HG02759 (cell line): ENCODE data around the gene SARDH.

ENCODE experiments used
- ATAC-seq: cut with Tn5 transposase; IDR thresholded peaks from one replicate; pipeline ENCODE4 v1.9.1; 2021; ENCODE audit warnings: mild to moderate bottlenecking, moderate library complexity; ENCODE audit not compliant: unreplicated experiment

SARDH gene

DNA sequence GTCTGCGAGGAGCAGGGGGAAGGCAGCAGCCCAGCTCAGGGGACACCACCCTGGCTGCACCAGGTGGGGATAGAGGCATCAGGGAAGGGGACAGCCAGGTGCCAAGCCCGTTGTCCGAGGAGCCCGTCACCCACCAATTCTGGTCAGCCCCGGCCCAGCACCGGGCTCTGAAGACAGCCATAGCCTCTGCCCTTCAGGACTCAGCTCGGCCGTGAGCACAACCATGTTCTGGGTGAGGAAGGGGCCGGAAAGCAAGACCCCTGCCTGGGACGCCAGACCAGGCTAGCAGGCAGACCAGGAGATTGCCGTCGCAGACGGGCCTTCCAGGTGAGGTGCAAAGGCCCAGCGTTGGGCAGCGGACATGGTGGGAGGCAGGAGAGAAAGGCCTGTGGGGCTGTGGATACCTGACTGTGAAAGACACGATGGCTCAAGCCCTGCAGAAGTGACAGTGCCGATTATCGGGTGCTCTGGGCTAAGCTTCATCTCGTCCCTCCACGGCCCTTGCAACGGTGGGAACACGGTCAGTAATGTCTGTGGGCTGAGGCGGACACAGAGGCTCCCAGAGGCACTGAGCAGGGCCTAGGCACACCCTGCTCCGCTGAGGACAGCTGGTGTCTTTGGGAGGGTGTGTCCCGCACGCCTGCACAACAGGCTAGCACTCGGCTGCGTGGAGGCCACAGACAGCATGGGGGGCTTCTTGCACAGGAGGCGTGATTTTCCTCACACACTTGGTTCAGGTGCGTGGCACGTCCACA lies 65.5 kb downstream of the SARDH start:
- no peak for ATAC-seq

DNA sequence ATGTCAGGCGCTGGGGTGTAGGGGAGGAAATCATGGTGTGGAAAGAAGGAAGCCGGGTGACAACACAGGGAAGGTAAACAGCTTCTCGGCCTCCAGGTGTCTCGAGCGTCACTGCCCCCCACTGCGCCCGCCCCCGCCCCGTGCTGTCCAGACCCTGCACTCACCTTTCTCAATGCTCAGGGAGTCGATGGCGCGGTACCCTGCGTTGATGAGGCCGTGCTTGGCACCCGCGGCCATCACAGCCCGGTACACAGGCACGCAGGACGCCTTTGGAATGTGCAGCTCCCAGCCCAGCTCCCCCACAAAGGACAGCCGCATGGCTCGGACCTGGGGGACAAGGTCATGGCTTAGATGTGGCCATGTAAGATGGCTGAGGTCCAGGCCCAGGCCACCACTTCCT lies 66.8 kb downstream of the SARDH start:
- ATAC-seq: no peak

DNA sequence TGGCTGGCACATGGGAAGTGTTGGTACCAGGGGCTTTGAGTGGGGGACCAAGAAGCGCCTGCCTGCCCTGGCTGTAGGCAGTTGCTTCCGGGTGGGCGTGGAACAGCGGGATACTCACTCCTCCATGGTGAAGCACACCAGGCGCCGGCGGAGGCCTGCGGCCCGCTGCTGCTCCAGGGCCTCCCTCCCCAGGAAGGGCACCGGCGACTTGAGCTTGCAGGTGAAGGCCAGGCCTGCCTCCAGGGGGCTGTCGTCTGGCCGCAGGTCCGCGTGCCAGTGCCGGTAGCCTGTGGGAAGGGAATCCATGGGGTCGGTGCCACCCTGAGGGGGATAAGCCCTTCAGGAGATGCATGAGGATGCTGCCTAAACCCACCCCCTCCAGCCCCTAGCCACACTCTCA lies 67.7 kb downstream of the SARDH start:
- no peak for ATAC-seq

DNA sequence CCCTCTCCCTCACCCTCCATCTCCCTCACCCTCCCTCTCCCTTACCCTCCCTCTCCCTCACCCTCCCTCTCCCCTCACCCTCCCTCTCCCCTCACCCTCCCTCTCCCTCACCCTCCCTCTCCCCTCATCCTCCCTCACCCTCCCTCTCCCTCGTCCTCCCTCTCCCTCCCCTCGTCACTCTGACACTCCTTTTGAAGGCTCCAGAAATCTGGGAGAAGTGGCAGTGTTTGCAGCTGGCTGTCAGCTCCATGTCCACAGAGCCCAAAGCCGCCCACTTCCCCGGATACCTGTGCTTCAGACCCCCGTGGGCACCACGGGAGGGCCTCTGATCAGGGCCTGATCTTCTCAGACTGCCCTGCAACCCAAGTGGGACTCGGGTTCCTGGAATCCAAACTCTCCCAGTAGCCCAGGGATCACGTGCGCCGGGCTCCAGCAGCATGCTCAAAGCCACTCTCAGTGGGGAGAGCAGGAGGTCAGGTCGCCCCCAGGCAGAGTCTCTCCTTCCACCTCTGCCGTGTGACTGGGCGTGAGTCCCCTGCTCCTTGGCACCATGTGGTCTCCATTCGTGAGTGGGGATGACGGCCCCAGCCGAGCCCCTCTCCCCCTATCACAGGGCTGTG lies 68.9 kb downstream of the SARDH start:
- ATAC-seq: no peak

DNA sequence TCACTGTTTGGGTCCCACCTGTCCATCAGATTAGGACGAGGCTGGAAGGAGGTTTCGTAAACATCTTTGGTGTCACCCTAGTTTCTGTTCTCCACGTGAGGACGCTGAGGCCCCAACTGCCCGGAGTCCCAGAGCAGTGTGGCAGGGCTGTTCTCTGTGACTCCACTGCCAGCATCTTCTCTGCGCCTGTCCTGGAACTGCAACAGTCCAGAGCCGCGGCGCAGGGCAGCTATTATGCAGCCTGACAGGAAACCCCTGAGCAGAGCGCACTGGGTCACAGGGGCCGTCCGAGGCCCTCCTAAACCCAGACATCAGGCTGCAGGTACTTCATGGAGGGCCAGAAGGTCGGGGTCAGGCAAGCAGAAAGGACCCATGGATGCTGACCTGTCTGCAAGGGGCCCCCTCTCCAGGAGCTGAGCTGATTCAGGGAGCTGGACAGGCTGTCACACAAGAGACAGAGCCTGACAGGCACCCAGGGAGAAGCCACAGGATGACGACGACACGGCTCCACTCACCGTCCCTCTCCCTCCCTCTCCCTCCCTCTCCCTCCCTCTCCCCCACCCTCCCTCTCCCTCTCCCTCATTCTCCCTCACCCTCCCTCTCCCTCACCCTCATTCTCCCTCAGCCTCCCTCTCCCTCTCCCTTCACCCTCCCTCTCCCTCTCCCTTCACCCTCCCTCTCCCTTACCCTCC lies 70.2 kb downstream of the SARDH start:
- no peak for ATAC-seq

DNA sequence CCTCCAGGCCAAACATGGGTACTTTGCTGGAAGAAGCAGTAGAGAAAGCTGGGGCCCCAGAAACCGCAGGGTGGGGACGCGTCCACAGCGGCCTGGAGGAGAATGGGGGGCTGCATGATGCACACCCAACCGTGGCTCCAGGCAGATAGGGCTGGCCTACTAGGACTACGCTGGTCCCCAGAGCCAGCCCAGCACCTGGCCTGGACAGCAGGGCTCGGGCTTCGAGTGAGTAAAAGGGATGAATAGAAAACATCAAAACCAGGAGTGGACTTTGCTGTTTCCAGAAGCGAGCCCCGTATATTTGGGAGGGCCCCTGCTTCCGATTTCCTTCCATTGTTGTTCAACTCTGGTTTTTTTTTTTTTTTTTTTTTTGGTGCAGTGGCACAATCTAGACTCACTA lies 71.3 kb downstream of the SARDH start:
- no peak for ATAC-seq

DNA sequence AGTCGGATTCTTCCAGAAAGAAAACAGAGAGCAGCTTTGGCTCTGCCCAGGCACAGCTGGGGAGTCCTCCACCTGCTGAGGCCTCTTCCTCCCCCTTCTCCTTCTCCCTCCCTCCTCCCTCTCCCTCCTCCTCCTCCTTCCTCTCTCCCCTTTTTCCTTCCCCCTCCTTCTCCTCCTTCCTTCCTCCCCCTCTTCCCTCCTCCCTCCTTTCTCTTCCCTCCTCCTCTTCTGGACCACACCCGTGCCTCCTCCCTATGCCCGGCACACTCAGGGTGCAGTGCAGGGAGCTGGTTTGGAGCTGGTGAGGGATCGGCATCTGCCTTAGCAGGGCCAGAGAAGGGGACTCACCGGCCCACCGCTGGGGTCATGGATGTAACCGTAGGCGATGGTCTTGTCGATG lies 71.8 kb downstream of the SARDH start:
- ATAC-seq: no peak

DNA sequence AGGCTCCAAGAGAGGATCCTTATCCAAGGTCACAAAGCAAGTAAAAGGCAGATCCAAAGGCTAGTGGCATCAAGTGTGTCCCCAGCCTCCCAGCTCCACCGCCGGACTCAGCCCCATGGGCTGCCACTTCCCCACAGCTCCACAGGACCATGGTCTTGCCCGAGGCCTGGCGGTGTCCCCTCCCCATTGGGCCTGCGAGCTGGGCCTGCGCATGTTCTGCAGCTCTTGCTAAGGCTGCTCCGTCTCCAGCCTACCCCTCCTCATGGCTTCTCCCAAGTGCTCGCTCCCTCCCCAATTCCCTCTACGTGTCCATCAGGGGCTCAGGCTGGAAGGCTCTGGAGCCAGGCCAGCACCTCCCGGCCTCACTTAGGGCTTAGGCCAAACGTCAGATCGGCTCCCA lies 72.6 kb downstream of the SARDH start:
- no peak for ATAC-seq

DNA sequence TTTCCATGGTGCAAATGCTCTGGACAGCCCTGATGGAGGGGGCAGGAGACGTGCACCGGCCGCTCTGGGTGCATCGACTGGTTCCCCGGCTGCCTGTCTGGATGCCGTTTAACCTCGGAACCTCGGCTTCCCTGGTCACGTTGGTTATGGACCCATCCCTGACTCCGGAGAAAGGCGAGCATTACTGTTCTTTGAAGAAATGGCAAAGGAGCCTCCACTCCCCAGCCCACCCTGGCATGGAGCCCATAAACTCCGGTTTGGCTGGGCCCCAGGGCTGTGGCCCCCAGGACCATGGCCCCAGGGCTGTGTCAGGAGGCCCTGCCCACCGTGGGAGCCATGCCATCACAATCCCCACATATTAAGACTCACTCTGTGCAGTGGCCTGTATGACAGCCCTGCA lies 73.1 kb downstream of the SARDH start:
- ATAC-seq: no peak

DNA sequence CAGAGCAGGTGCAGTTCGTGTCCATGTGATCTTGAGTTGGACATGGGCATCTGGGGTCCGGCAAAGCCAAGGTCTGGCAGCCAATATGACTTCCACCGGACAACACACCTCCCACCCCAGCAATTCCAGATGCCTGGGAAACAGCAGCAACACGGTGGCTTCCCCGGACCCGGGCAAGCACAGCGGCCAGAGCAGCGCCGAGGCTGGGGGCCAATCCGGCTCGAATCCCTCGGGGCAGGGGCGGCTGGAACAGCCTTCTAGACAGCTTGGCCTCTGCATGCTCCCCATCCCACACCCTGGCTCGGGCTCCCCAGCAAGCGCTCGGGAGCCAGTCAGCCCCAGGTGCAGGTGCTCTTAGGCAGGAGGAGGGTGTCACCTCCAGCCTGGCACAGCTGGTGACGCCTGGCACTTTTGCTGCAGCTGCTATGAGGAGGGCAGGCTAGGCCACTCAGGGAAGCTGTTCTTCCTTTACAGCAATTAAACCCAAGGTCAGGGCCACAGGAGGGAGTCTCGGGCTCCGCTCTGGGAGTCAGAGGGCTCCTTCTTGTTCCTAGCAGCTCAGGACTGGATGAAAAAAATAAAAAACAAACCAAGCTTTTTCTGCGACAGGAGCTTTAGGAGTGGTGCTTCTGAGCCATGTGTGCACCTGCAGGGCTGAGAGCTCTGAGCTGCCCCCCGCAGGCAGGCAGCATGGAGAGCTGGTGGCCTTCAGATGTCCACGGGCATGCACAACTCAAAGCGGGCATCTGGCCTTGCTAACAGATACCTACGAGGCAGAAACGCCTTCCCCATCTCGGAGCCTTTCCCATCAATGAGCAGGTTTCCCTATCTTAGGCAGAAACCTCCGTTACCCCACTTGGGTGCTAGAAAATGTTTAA lies 73.7 kb downstream of the SARDH start:
- no peak for ATAC-seq

DNA sequence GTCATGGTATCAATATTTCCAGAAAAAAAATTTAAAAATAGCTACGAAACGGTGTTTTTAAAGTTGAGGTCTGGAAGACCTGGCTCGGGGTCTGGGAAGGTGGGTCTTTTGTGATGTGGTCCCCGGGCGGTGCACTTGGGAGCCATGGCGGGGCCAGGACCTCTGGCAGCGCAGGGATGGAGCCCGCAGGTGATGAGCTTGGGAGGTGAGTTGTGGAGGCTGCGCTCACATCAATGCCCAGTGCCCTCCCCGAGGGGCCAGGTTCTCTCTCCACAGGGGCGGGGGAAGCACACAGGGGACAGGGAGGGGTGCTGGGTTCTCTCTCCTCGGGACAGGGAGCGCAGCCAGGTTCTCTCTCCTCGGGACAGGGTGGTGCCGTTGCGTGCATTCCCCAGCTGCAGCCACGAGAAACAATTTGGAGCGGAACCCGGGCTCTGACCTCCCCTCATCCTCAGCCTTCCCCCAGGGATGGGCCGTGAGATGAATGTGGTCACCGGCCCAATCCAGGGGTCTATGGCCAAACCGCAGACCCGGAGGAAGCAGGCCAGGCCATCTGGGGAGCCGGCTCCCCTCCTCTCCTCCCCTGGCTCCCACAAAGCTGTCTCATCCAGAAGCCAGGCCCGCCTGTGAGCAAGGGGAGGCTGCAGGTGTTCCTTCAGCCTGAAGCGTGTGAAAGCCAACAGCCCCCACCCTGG lies 76.2 kb downstream of the SARDH start:
- ATAC-seq: no peak

DNA sequence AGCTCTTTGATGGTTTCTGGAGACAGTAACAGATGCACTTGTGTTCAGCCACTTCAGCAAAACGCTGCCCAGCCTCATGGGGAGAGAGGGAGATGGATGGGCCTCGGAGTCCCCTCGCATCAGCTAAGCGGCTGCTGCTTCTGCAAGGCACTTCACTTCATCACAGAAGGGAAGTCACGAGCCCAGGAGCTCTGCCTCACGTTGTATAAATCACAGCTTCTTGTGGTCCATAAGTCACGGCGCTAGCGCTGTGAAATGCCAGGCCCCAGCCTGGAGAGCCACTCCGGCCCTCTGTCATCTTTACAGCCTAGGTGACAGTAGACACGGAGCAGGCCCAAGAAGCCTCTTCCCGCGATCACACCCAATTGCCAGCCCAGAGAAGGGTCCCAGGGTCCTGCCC lies 78.6 kb downstream of the SARDH start:
- ATAC-seq: no peak

DNA sequence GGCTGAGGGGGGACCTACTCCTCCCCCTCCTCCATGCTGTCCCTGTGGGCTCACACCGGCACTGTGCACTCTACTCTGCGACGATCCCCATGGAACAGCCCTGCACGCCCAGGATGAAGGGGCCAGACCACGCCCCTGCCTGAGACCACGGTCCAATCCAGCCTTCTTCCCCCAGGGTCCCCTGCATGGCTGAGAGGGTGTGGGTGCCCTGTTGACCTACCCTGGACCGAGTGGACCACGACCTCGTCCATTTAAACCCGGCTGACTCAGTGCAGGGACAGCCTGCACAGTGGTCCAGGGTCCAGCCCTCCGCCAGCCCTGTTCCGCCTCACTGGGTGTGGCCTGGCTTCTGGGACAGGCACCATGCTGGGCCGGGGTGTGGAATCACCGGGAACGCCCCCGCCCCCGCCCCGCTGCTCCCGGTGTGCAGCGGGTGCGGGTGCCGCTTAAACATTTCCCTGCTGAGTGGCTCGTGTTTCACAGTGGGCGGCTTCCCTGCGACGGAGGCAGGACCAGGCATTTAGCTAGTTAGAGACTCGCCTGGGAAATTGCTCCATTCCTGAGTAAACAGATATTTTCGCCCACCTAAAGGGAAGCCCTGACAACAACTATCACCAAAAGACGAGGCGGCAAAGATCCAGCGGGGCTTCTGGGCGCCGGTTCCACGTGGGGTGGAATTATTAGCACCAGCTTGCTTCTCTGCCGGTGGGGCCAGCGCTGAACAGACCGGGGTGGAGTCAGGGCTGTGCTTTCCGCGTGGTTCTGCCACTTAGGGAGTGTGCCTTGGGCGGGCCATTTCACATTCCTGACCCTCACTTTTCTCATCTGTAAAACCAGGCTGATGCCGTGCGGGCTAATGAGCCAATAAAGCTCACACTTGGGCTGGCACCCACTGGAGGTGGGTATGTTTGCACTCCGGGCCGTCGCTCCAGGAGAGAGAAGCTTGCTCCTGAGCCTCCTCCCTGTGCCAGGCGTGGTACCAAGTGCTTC lies 79.4 kb downstream of the SARDH start:
- ATAC-seq: no peak

DNA sequence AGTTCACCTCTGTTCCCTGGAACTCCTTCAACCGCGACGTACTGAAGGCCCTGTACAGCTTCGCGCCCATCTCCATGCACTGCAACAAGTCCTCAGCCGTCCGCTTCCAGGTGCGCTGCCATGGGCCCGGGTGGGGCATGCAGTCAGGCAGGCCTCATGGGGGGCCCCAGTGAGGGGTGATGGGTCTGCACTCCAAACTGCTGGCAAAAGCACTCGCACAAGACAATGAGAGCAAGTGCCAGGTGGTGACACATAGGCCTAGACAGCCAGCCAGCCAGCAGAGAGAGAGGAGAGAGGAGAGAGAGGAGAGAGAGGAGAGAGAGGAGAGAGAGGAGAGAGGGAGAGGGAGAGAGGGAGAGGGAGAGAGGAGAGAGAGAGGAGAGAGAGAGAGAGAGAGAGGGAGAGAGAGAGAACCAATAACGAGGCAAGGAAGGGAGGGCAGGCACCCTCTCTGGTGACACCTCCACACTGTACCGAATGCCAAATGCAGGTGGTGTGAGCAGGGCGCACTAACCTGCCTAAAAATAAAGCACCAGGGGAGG lies 81.0 kb downstream of the SARDH start:
- ATAC-seq: no peak

DNA sequence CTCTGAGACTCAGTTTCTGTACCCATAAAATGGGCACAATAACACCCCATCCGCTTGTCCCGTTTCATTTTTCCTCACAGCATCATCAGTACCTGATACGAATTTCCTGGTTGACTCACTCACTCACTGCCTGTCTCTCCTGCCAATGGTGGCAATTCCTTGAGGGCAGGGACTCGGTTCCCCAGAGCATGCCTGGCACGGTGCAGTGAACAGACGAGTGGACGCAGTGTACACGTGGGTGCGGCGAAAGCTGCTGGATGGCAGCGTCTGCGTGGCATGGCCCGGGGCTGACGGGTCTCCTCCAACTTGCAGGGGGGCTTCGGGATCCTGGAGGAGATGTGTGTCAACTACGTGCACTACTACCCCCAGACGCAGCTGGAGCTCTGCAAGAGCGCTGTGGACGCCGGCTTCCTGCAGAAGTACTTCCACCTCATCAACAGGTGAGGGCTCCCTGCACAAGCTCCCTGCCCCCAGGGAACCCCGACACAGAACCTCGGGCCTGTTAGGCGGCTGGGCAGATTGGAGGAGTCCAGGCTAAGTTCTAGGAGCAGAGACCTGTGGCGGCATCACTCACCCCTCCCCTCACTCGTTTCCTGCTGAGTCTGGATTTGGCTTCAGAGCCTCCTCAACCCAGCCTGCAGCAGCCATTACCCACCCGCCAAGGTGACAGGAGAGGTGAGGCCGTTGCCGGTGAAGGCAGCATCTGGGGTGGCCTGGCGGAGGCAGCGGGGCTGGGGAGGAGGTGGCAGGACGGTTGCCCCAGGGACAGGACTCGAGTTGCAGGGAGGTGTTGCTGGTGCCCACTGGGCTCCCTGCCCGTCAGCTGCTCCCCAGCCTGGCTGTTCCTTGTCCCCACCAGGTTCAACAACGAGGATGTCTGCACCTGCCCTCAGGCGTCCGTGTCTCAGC lies 81.7 kb downstream of the SARDH start:
- ATAC-seq: no peak

DNA sequence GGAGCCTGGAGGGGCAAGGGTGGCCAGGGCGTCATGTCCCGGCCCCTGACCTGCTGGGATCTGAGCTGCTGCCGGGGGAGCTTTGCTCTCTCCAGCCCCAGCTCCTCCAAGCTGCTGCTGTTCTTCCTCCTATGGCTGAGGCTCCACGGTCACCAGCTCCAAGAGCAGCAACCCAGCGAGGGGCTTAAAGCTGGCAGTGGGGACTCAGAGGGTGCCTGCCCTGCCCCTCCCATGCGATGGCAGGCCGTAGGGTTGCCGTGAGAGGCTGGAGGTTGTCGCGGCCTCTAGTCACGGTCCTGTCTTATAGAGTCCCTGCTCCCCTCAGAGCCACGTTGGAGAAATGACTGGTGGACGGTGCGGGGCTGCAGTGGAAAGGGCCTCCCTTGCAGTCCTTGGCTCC lies 82.5 kb downstream of the SARDH start:
- ATAC-seq: no peak

DNA sequence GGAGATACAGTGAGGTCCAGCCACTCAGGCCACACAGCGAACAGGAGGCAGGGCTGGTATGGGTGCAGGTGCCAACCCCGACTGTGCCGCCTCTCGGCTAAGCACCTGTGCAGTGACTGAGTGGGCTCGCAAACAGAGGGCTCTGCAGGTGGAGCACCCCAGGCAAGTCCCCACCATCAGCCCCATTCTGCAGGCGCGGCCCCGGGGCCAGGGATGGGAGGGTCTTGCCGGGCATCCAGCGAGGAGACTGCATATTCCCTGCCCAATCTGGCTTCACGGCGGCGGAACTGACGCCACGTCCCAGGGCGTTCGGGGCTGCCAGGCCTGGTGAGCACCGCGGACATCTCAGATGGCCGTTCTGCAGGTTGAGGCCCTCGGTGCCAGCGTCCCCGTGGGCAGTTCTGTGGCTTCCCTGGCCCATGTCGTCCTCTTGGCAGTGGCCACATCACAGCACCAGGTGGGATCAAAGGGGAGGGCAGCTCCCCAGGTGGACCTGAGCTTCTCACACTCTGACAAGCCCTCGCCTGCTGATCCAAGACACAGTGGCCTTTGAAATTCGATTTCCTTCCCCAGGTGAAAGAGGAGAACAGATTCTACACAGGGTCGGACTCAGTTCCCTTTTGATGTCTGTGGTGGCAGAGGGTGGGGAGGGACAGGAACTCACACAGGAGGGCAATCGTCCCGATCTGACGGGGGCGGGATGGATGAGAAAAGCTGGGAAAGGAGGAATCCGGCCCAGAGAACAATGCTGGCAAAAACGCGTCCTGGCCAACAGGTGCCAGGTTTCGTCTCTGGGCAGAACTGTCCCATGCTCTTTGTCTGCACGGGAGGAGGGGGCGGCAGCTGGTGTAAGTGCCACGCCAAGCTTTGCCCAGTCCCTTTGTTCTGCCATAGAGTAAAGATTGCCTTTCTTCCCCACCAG lies 83.2 kb downstream of the SARDH start:
- no peak for ATAC-seq
